Muscle of leg (tissue), 11 donors: ENCODE data around the gene SCRT2. TPM values are rescaled to one million over a fixed set of nuclear protein-coding genes. Genes with fewer than 3 reads are reported as not detected.

Experiments used
- DNase-seq: peaks from one replicate; pipeline ENCODE4 v3.0.0; 2013
- H3K27ac ChIP-seq: one replicate; pipeline ENCODE4 v1.5.1; 2013; ENCODE audit warnings: mild to moderate bottlenecking, low read length, control low read depth
- H3K27me3 ChIP-seq: one replicate; pipeline ENCODE4 v1.6.1; 2013; ENCODE audit warnings: low read length; ENCODE audit not compliant: control insufficient read depth, insufficient read depth
- H3K36me3 ChIP-seq: one replicate; pipeline ENCODE4 v1.6.1; 2013; ENCODE audit warnings: low read length; ENCODE audit not compliant: control insufficient read depth, insufficient read depth
- H3K4me1 ChIP-seq: one replicate; pipeline ENCODE4 v1.6.1; 2013; ENCODE audit warnings: low read length; ENCODE audit not compliant: control insufficient read depth, insufficient read depth
- H3K4me3 ChIP-seq: one replicate; pipeline ENCODE4 v1.5.1; 2013; ENCODE audit warnings: low read length, control low read depth
- H3K9me3 ChIP-seq: replicated peaks from 2 replicates; pipeline ENCODE4 v1.6.1; 2013; ENCODE audit warnings: low read depth, low read length; ENCODE audit not compliant: control insufficient read depth
- WGBS: methylation state at CpG from one replicate; pipeline ENCODE4 v1.1.5; 2013; ENCODE audit warnings: missing lambda C conversion rate; ENCODE audit not compliant: insufficient coverage; 5-methylcytosine and 5-hydroxymethylcytosine counted together
- polyA plus RNA-seq, 8 donors: library from polyadenylated mRNA; unstranded; fragments of 120-200 nt; gene quantifications; one replicate each; pipeline versions ENCODE4 v1.2.1 to v1.2.3, GENCODE V29; 2013; ENCODE audit warnings: inconsistent platforms in 1 of 8, low replicate concordance in 1 of 8; ENCODE audit not compliant: insufficient read length in 8 of 8, insufficient read depth in 1 of 8
- total RNA-seq: library from RNA; stranded (reverse); fragments of 120-200 nt; gene quantifications from one replicate; pipeline ENCODE4 v1.2.4, GENCODE V29; 2013

The SCRT2 gene
- total and polyA plus RNA-seq, 9 donors: 0.05 TPM; not detected in 8

DNA sequence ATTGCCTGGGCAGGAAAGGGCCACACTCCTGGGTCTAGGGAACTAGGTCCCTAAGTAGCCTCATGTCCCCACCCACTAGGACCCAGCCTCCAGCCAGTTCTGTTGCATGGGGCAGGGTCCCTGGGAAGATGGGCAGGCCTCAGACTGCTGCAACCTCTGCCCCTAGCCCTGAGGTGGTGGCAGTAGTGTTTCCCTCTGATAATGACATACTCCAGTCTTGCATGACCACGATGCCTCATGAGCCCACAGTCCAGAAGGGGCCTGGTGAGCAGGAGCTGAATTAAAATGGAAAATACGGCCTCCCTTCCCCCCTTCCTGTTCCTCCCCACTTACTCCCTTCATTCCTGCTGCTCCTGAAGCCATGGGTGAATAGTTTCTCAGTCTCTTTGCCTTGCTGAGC lies 36.0 kb upstream of the SCRT2 start:
- Histone ChIP-seq H3K9me3 (peaks cover 7% of the 10 kb centered on the region), H3K27me3 (peaks cover 36% of the 10 kb centered on the region), H3K36me3 (no peaks in the 10 kb centered on the region), H3K4me1 (no peaks in the 10 kb centered on the region), H3K4me3 (no peak overlapping the region), H3K27ac (no peak overlapping the region)
- no CpG with 5 or more reads among the region's 2 CpGs for whole genome bisulfite sequencing
- no peak for DNase-seq

DNA sequence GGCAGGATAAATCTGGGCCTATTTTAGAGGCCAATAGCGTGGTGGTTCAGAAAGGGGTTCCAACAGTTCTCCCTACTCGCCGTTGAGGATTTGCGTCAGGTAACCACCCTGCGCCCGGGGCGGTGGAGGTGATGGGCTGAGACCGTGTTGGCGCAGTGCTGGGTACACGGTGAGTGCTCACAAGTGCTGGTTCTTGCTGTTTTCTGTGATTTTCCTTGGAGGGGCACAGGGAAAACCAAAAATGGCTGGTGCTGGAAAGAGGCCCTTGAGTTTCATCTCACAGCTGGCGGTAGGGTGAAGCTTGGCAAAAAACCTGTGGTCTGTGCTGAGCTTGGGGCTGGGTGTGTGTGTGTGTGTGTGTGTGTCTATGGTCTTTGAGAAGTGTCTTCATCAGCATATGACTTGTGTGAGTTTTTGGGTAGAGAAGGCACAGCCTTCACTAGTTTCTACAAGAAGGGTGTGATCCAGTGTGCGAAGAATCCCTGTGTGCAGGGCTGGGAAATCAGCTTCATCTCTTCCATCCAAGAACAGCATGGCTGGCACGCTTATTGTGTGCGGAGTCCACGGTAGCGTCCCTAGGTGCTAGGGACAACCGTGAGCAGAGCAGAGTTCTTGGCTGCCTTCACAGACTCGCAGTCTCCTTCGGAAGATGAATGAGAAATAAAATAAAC lies 35.3 kb upstream of the SCRT2 start:
- Histone ChIP-seq H3K27ac (no peak overlapping the region), H3K9me3 (peaks cover 7% of the 10 kb centered on the region), H3K4me3 (no peak overlapping the region), H3K36me3 (no peaks in the 10 kb centered on the region), H3K27me3 (peaks cover 32% of the 10 kb centered on the region), H3K4me1 (no peaks in the 10 kb centered on the region)
- WGBS: 53% methylated on average over 16 of the region's 19 CpGs
- DNase-seq: no peak

GRCh38 chr20:709991-710779 lies 34.6 kb upstream of the SCRT2 start:
- Histone ChIP-seq H3K9me3 (peaks cover 7% of the 10 kb centered on the region), H3K27me3 (peaks cover 30% of the 10 kb centered on the region), H3K36me3 (no peaks in the 10 kb centered on the region), H3K4me3 (no peak overlapping the region), H3K27ac (no peak overlapping the region), H3K4me1 (no peaks in the 10 kb centered on the region)
- no peak for DNase-seq
- WGBS: under 1% methylated on average over 41 of the region's 65 CpGs

DNA sequence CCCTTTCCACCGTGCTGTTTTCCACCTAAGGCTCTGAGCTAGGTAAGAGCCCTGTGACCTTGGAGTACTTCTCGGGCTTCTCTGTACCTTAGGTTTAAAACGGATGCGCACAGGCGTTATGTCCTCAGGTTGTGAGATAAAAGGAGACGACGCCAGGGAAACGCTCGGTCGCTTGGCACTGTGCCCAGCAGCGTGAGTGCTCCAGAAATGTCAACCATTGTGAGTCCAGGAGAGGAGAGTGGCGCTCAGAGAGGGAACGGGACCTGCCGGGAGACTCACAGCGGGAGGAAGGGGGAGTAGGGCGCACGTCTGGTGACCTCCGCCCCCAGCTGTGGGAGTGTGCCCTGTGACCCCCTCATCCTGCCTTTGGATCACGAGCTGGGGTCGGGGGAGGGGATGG lies 33.8 kb upstream of the SCRT2 start:
- Histone ChIP-seq H3K36me3 (no peaks in the 10 kb centered on the region), H3K27me3 (peaks cover 31% of the 10 kb centered on the region), H3K9me3 (peaks cover 7% of the 10 kb centered on the region), H3K4me3 (no peak overlapping the region), H3K27ac (no peak overlapping the region), H3K4me1 (no peaks in the 10 kb centered on the region)
- WGBS: 2% methylated on average over 13 of the region's 20 CpGs
- DNase-seq: peak; percentile 22

DNA sequence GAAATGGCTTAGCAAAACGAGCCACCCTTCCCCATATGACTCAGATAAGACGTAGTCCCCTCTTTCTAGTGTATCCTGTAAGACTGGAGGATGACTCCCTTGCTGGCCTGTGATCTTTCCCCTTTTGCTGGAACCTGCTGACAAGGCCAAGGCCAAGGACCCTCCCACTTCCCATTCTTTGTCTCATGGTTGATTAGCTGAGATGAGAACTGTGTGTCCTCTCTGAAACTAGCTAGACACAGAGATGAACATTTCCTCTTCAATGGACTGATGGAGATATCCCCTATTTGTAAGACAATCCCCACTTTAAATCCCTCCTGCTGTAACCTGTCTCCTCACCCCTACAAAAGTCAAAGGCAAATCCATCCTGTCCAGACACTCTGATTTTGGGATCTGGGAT lies 33.4 kb upstream of the SCRT2 start:
- H3K36me3 ChIP-seq: no peaks in the 10 kb centered on the region
- H3K4me3 ChIP-seq: no peak overlapping the region
- DNase-seq: no peak
- peaks cover 7% of the 10 kb centered on the region for H3K9me3 ChIP-seq
- no peaks in the 10 kb centered on the region for H3K4me1 ChIP-seq
- peaks cover 32% of the 10 kb centered on the region for H3K27me3 ChIP-seq
- no peak overlapping the region for H3K27ac ChIP-seq
- WGBS: no CpG with 5 or more reads among the region's 2 CpGs

GRCh38 chr20:707451-708110 lies 32.0 kb upstream of the SCRT2 start:
- WGBS: 80% methylated on average over 13 of the region's 13 CpGs
- Histone ChIP-seq H3K9me3 (peaks cover 7% of the 10 kb centered on the region), H3K27ac (no peak overlapping the region), H3K27me3 (peaks cover 32% of the 10 kb centered on the region), H3K4me1 (no peaks in the 10 kb centered on the region), H3K4me3 (no peak overlapping the region), H3K36me3 (no peaks in the 10 kb centered on the region)
- no peak for DNase-seq

DNA sequence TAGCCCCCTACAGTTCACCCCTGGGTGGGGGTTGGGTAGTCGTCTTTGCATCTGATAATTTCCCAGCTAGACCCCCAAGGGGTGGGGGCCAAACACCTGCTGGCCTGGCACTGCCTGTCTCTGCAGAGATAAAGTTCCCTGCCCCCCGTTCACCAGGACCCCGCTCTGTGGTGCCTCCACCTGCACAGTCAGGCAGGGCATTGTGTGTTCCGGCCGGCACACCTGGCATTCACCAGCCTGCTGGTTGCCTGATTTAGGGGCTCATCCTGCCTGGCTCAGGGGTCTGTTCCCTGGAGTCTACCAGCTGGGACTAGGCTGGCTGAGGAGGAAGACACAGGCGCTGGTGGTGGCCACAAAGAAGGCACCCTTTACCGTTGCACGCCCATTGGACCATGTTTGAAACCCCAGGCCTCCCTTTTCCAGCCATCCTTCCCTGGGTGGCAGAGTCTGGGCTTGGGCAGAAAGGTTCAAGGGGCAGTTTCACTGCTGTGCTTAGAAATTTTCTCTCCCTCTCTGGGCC lies 30.8 kb upstream of the SCRT2 start:
- no peak overlapping the region for H3K27ac ChIP-seq
- H3K27me3 ChIP-seq: peaks cover 26% of the 10 kb centered on the region
- no peaks in the 10 kb centered on the region for H3K4me1 ChIP-seq
- H3K36me3 ChIP-seq: no peaks in the 10 kb centered on the region
- WGBS: 87% methylated on average over 7 of the region's 8 CpGs
- DNase-seq: no peak
- H3K9me3 ChIP-seq: peaks cover 7% of the 10 kb centered on the region
- H3K4me3 ChIP-seq: no peak overlapping the region

- 96% methylated on average over 2 of the region's 4 CpGs for WGBS
- H3K4me1 ChIP-seq: no peaks in the 10 kb centered on the region
Observed at GRCh38 chr20:704726-705125, 29.1 kb upstream of the SCRT2 start.

GRCh38 chr20:703426-703825 lies 27.8 kb upstream of the SCRT2 start:
- Histone ChIP-seq H3K4me1 (no peaks in the 10 kb centered on the region), H3K27me3 (peaks cover 13% of the 10 kb centered on the region), H3K27ac (no peak overlapping the region), H3K9me3 (no peaks in the 10 kb centered on the region), H3K4me3 (no peak overlapping the region), H3K36me3 (no peaks in the 10 kb centered on the region)
- no peak for DNase-seq
- 57% methylated on average over 7 of the region's 8 CpGs for WGBS

More at GRCh38 chr20:704726-705125, 29.1 kb upstream of the SCRT2 start:
- Histone ChIP-seq H3K36me3 (no peaks in the 10 kb centered on the region), H3K9me3 (peaks cover 7% of the 10 kb centered on the region), H3K4me3 (no peak overlapping the region), H3K27ac (no peak overlapping the region), H3K27me3 (peaks cover 16% of the 10 kb centered on the region)
- DNase-seq: no peak

DNA sequence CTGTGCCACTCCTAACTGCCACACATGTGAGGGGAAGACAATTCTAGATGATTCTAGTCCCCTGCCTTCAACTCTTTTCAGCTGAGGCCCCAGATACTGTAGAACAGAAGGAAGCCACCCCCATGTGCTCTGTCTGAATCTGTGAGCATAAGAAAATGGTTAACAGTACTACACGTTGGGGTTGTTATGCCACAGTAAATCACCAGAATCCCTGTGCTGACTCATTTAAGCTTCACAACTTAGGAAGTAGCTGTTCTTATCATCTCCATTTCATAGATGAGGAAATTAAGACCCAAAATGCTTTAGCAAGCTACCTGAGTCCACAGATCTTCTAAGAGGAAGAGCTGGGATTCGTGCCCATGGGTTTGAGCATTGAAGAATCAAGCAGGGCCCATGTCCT lies 27.4 kb upstream of the SCRT2 start:
- Histone ChIP-seq H3K36me3 (no peaks in the 10 kb centered on the region), H3K27ac (no peak overlapping the region), H3K9me3 (no peaks in the 10 kb centered on the region), H3K27me3 (peaks cover 15% of the 10 kb centered on the region), H3K4me1 (no peaks in the 10 kb centered on the region), H3K4me3 (no peak overlapping the region)
- no peak for DNase-seq
- 25% methylated on average over 1 of the region's 2 CpGs for WGBS
